Cardiac muscle cell (in vitro differentiated cells and primary cell): Measurements from ENCODE around the gene PPP1R13L. TPM values are rescaled to one million over a fixed set of nuclear protein-coding genes. Genes with fewer than 3 reads are reported as not detected.

Source experiments
- DNase-seq, 2 donors: peaks; one replicate each; pipeline versions ENCODE4 v3.0.0 to v3.0.0-alpha.2; 2010 to 2017; ENCODE audit warnings: low read depth in 1 of 2, low spot score in 1 of 2
- H3K27ac ChIP-seq: fragments of 200-600 bp; sonication (generic); 2 replicates; pipeline ENCODE4 v1.5.1; 2016
- H3K27me3 ChIP-seq: fragments of 200-600 bp; sonication (generic); 2 replicates; pipeline ENCODE4 v1.6.0; 2016; ENCODE audit warnings: control low read depth
- H3K36me3 ChIP-seq: fragments of 200-600 bp; sonication (generic); 2 replicates; pipeline ENCODE4 v1.5.1; 2016; ENCODE audit warnings: control low read depth
- H3K4me1 ChIP-seq: fragments of 200-600 bp; sonication (generic); 2 replicates; pipeline ENCODE4 v1.8.1; 2017; ENCODE audit warnings: low read depth, mild to moderate bottlenecking, mixed run types
- H3K4me3 ChIP-seq: fragments of 200-600 bp; sonication (generic); 2 replicates; pipeline ENCODE4 v1.5.1; 2016; ENCODE audit warnings: mild to moderate bottlenecking
- H3K9me3 ChIP-seq: fragments of 200-600 bp; sonication (generic); 2 replicates; pipeline ENCODE4 v1.5.1; 2017; ENCODE audit warnings: low read depth, mild to moderate bottlenecking, control low read depth
- CTCF ChIP-seq: IDR thresholded peaks from 2 replicates; pipeline ENCODE4 v1.5.1; 2012; ENCODE audit warnings: low read depth, mild to moderate bottlenecking, low read length
- polyA plus RNA-seq: library from polyadenylated mRNA; unstranded; fragments of >200 nt; fragmentation: Nextera tagmentation; extraction: Ambion mirVana; gene quantifications from 2 replicates; pipeline ENCODE4 v1.2.1, GENCODE V29; 2016
- total RNA-seq: library from RNA; depleted of rRNA; stranded (reverse); fragments of >200 nt; gene quantifications from 2 replicates; pipeline ENCODE4 v1.2.3, GENCODE V29; 2016

PPP1R13L gene
- total and polyA plus RNA-seq, 2 experiments from 2014 or later = 39.5 to 118 TPM

- no peaks in the 10 kb centered on the region for H3K9me3 ChIP-seq
- peak overlapping the region; percentile 35 for H3K4me3 ChIP-seq
- peaks cover 11% of the 10 kb centered on the region for H3K4me1 ChIP-seq
- H3K36me3 ChIP-seq = no peaks in the 10 kb centered on the region
- H3K27me3 ChIP-seq = no peaks in the 10 kb centered on the region
- peak; percentile 59 to 95 for DNase-seq
- TF ChIP-seq CTCF = peak; percentile 55
- peak overlapping the region; percentile 84 for H3K27ac ChIP-seq
Observed at GRCh38 chr19:45428384-45429231, 23.7 kb upstream of the PPP1R13L start.

GRCh38 chr19:45424191-45425058 is 19.6 kb upstream of the PPP1R13L start:
- H3K4me3 ChIP-seq = peak overlapping the region; percentile 53
- no peaks in the 10 kb centered on the region for H3K27me3 ChIP-seq
- TF ChIP-seq CTCF = no peak
- peaks cover 15% of the 10 kb centered on the region for H3K4me1 ChIP-seq
- DNase-seq = peak in 1 of 2 donors; percentile 92
- peaks cover 5% of the 10 kb centered on the region for H3K36me3 ChIP-seq
- no peaks in the 10 kb centered on the region for H3K9me3 ChIP-seq
- H3K27ac ChIP-seq = peak overlapping the region; percentile 86

GRCh38 chr19:45423589-45424190 is 18.8 kb upstream of the PPP1R13L start, which contains the start of gene ERCC1:
Gene ERCC1, minus strand, starts transcription at chr19:45423917. Its CDS starts 543 bp downstream, at chr19:45423374.
- Histone ChIP-seq H3K4me3 (peak within 1 kb of the TSS; percentile 53), H3K4me1 (peaks cover 11% of the 10 kb centered on the region), H3K27me3 (no peaks in the 10 kb centered on the region), H3K27ac (peak within 1 kb of the TSS; percentile 86), H3K36me3 (peaks cover 8% of the 10 kb centered on the region), H3K9me3 (no peaks in the 10 kb centered on the region)
- DNase-seq = peak; percentile 97 to 99
- TF ChIP-seq CTCF = no peak

- no peak for TF ChIP-seq CTCF
Observed at GRCh38 chr19:45423033-45423588, 18.2 kb upstream of the PPP1R13L start.

GRCh38 chr19:45421947-45422498 is 17.2 kb upstream of the PPP1R13L start:
- Histone ChIP-seq H3K36me3 (peaks cover 18% of the 10 kb centered on the region), H3K9me3 (no peaks in the 10 kb centered on the region), H3K27ac (peak overlapping the region; percentile 4), H3K4me1 (peaks cover 11% of the 10 kb centered on the region), H3K4me3 (no peak overlapping the region), H3K27me3 (no peaks in the 10 kb centered on the region)
- DNase-seq = no peak
- TF ChIP-seq CTCF = no peak

More at GRCh38 chr19:45423033-45423588, 18.2 kb upstream of the PPP1R13L start:
- DNase-seq = no peak
- Histone ChIP-seq H3K36me3 (peaks cover 8% of the 10 kb centered on the region), H3K4me3 (peak overlapping the region; percentile 53), H3K4me1 (peaks cover 11% of the 10 kb centered on the region), H3K27ac (peak overlapping the region; percentile 86), H3K27me3 (no peaks in the 10 kb centered on the region), H3K9me3 (no peaks in the 10 kb centered on the region)
